Inferior parietal cortex (tissue), 1 donor: Measurements from ENCODE around the gene ATP5PB.

Experiments
- DNase-seq: peaks from one replicate; pipeline ENCODE4 v3.0.0-alpha.2; 2016; ENCODE audit errors: extremely low spot score

ATP5PB gene, protein sequence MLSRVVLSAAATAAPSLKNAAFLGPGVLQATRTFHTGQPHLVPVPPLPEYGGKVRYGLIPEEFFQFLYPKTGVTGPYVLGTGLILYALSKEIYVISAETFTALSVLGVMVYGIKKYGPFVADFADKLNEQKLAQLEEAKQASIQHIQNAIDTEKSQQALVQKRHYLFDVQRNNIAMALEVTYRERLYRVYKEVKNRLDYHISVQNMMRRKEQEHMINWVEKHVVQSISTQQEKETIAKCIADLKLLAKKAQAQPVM

DNA sequence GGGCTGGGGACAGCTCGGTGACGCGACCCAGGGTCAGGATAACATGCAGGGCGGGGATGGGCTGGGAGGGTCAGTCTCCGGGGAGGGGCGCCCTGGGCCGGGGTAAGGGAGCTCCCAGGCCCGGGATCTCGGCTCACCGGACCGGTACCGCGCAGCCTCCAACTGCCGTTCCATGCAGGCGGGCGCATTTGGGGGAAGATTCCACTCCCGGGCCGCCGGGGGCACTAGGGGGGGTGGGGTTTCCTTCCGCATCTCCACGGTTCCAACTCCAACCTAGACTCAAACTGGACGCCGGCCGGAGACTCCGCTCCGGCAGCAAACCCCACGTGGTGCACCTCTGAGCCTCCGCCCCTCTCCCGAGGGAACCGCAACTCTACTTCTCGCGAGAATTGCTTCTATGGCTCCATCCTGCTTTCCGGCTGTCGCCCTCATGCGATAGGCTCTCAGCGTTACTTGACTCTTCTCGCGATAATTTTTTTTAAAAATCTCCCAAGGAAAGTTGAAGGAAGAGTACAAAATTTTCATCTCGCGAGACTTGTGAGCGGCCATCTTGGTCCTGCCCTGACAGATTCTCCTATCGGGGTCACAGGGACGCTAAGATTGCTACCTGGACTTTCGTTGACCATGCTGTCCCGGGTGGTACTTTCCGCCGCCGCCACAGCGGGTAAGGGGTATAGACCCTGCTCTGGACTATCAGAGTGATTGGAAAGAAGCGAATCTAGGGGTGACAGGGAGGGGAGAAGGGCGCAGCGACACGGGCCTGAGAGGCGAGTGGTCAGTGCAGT is at the start of gene ATP5PB, which contains the start of gene WDR77:
Gene ATP5PB, plus strand, starts transcription at position 547 of the 785 bp plus-strand sequence. Its CDS starts 78 bp downstream, at position 625.
Gene WDR77, minus strand, starts transcription at position 339 of the 785 bp plus-strand sequence. Its CDS starts 87 bp downstream, at position 252.
- peak; percentile 100 for DNase-seq

DNA sequence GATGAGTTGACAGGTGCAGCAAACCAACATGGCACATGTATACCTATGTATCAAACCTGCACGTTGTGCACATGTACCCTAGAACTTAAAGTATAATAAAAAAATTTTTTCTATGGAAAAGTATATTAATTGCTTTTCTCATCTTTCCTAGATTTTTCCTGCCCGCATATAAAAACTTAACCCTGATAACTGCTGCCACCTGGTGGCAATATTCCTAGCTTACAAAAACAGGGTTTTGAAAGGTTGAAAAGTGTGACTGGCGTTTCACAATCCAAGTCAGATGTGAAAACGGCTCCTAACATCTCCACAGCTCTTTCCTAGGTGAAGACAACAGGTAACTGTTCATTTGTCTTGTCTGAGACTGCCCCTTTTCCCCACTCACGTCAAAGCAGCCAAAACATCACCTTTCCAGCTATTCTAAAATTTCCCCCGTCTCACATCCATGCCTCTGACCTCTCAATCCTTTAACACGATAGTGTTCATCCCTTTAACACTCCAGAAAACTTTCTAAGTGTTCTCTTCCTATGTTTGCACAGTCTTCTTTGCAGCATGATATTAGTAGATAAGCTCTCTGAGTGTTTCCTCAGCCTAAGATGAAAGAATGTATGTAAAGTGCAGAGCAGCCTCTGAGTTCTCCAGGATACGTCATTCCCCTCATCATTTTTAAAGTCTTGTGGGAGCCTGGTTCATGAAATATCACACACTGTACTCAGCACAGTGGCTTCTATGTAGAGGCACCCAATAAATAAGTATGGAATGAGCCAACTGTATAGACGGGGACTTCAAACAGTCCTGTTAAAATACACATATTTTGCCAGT is 49.3 kb upstream of the ATP5PB start:
- peak; percentile 89 for DNase-seq

DNA sequence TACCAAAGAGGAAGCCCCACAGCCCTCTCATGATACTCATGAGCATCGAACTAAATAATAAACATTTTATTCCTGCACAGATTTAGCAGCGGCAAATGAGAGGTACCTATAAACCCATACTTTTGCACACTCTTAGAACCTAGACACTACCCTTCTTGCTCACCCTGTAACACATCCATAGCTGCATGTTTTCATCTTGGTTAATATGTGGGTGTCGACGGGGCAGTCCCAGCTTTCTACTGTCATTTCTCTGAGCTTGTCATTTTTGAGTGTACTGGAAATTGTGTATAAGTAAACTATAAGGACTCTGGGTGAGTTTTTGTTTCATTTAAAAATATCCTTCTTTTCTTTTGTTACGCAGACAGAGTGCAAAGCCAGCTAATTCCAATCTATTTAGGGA is 47.2 kb upstream of the ATP5PB start:
- DNase-seq: no peak

DNA sequence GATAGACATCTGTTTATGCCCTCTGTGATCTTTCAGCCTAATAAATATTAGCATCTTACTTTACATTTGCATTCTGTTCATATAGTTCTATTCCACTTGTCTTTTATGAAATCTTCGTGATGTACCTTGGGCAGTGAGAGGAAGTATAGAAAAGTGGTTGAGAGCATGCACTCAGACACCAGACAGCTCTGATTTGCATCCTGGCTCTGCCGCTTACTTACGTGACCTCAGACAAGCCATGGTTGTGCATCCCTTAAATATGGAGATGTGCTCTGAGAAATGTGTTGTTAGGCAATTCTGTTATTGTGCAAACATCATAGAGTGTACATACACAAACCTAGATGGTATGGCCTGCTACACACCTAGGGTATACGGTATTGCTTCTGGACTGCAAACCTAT is 44.7 kb upstream of the ATP5PB start:
- DNase-seq: no peak

DNA sequence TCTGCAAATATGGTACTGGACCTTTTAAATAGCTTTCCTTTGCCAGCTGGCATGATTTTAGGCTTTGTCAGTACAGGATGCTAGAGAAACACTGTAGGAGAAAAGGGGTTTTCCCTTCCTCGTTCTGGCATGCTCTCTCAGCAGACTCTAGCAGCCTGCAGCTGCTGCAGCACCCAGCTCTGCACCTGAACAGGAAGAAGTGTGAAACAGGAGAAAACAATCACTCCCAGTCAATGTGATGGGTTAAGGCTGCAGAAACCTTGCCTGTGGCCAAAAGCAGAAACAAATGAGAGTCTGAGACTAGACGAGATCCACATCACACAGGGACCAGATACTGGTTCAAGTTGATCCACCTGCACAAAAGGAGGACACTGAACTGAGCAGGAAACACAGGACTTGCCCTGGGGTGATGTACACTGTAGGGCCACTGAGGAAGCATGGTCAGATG is 42.9 kb upstream of the ATP5PB start:
- no peak for DNase-seq

DNA sequence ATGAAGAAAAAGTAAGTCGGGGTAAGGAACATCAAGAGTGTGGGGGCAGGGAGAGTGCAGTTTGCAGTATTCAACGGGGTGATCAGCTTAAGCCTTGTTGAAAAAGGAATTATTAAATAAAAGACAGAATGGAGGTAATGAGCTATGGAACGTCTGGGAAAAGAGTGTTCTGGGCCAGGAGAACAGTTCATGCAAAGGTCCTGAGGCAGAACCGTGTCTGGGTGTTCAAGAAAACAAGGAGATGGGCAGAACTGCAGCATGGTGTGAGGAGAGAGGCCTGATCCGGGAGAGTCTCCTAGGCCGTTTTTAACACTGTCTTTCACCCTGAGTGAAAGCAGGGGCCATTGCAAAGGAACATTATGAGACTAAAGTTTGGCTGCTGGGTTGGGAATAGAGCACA is 42.0 kb upstream of the ATP5PB start:
- DNase-seq: no peak

DNA sequence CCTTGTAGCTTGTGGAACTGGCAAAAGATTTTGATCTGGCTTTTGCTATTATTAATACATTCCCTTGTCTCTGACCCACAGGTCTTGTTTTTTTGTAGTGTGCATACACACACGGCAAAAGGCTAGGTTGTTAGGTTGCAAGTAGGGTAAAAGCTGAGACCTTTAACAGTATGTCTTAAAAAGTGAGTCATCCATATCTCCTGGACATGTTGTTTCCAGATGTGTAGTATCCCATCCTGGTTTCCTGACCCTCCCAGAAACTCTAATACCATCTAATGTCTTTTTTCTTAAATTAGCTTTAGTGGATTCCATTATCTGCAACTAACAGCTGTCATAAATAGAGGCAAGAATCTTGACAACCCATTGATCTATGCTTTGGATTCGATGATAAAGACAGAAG is 36.4 kb upstream of the ATP5PB start:
- DNase-seq: no peak

DNA sequence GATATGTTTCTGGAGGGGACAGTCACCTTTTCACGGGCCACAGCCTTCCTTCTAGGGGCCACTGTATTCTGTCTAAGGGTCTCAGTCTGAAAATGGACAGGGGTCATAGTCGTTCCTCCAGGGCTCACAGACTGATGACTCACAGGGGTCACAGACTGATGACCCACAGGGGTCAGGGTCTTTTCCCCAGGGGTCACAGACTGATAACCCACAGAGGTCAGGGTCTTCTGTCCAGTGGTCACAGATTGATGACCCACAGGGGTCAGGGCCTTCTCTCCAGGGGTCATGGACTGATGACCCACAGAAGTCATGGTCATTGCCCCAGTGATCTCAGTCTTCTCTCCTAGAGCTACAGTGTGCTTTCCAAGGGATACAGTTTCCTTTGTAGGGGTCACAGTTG is 34.5 kb upstream of the ATP5PB start:
- DNase-seq: no peak

DNA sequence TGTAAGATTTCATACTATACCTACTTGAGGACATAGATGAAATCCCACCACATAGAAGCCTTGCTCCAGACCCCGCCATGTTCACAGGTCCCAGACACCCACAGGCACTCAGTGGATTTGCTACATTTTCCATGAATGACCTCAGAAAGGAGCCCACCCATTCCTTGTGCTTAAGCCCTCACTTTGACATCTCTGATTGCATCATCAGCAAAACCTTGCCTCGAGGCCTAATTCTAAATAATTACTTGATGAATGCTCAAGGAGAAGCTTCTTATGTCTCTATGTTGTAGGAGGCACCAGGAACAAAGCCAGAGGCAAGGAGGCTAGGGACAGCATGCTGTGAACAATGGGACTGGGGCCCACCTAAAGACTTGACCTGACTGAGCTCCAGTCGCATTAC is 33.8 kb upstream of the ATP5PB start:
- DNase-seq: no peak

DNA sequence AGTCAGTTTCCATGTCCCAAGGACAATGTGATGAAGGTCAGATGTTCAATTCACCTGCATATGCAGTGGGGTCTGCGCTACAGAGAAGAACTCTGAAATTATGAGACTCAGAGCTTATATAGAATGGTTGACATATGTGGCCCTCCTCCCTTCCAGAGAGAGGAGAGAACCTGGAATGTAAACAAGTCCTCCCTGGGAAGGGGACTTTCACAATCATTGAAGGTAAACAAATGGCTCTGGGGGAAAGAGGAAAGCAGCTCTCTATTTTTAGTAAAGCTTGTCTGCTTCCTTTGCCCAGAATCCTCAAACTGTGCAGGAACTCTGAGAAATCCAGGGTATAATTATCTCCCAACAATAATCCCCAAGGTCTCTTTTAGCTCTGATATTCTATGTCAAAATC is 31.5 kb upstream of the ATP5PB start:
- no peak for DNase-seq

DNA sequence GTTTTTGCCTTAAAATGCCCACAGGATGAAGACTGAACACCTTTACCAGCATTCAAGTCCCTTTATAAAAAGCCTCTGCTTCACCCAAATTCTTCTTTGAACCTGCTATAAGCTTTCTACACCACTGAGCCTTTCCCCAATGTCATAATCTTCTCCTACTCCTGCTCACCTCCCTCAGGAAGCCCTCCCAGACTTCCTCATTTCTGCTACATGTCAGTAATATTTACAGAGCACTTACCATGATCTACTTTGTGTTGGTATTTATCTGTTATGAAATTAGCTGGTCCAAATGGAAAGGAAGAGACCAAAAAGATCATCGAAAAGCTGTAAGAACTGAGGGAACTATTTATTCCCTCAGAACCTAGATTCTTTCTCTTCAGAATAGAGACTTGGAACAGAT is 30.2 kb upstream of the ATP5PB start:
- DNase-seq: no peak

DNA sequence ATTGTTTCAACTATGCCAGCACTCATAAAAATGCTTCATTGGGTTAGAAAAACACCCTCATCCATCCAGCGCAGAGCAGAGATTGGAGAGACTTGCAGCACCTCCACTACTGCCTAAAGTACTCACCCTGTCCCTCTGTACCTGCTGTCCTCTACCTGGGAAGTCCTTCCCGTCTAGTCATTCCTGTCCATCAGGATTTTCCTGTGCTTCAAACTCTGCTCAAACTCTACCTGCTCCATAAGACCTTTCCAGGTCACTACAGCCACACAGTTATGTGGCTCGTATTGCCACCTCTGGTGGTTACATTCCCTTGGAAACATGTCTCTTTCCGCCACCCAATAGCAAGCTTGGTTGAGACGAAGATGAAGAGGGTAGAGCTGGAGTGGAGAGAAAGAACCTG is 28.9 kb upstream of the ATP5PB start:
- no peak for DNase-seq

DNA sequence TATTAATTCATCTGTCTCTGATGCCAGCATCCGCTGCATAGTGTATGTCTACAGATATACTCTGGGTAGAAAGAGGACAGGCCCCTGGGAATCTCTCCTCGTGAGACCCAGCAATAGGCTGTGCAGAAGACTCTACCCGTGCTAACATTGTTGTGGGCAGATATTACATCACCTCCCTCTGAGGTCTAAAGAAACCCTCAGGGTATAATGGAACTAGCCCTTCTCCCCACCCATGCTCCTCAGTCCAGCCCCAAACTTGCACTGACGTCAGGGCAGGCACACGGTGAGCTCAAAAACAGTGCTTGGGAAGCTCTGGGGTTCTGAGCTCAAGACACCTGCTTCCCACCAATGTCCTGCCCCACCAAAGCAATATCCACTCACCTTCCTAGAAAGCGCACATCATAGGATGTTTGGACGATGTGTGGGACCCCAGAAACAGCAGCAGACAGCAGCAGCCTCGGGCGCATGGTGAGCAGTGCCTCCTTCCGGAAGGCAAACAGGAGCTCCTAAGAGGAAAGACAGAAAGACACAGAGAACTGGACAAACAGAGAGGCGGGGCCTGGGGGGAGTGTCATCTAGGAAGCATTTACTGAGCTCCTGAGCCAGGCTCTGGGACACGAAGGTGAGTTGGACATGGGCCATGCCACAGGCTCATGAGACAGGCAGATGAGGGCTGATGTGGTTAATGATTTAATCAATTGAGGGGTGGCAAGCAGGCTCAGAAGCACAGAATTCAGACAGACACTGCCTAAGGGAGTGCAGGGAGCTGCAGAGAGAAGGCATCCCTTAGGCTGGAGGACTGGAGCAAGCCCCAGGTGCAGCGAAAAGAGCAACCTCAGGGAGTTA is 26.5 kb upstream of the ATP5PB start:
- no peak for DNase-seq

DNA sequence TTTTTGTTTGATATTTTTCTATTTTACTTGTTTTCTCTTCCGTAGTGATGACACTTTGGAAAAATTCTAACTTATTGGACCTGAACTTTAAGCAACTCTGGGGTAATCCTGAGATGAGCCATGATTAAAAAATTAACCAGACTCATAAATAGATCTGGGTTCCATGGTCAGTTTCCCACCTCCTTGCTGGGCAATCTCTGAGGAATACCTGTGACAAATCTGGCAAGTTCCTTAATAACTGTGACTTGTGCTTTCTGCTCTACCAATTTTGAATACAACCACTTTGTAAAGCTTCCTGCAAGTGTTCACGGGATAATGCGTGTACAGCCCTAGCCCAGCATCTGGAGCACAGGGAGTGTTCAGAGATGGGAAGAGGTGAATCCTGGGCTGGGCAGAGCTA is 25.0 kb upstream of the ATP5PB start:
- no peak for DNase-seq

DNA sequence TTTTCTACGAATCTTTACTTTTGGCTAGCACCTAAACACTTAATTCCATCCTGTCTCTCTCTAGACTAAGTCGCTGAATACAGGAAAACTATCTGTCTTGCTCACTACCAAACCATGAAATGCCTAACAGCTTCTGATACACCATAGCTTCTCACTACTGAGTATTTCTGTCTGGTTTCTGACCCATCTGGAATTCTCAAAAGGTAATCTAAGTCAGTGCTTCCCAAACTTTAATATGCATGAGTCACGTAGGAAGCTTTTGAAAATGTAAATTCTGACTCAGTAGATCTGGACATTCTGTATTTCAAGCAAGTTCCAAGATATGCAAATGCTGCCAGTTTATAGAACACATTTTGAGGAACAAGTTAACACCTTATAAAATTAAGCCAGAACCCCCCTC is 12.5 kb upstream of the ATP5PB start:
- DNase-seq: peak; percentile 15

DNA sequence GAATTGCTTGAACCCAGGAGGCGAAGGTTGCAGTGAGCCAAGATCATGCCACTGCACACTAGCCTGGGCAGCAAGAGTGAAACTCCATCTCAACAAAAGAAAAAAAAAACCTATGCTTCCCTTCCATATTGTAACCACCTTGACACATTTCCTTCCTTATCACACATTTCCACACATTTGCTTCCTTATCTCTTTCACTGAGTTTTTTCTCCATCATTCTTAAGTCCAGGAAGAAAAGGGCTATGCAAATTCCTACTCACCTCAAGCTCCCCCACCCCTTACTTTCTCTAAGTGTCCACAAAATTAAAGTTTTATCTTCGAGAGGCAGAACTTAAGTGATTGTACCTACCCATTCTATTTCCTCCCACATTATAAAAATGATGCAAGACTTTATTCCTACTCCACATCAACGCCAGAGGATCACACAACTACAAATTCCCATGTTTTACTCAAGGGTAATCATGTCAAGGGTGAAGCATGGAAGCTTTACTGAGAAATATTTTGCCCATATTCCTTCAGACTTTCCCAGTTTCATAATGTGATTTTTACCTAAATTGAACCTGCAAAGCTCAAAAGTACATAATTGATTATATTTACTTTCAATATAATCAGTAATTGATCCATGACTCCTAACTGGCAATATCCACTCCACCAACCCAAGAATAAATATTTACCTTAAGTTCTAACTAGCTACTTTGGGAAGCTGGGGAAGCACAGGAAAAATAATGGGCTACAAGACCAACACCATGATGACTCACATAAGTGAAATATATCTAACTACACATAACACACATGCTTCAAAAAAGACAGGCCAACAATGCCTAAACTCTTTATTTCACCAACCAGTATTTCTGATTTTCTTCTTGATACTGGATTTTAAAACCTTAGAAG is 9.6 kb upstream of the ATP5PB start:
- no peak for DNase-seq

DNA sequence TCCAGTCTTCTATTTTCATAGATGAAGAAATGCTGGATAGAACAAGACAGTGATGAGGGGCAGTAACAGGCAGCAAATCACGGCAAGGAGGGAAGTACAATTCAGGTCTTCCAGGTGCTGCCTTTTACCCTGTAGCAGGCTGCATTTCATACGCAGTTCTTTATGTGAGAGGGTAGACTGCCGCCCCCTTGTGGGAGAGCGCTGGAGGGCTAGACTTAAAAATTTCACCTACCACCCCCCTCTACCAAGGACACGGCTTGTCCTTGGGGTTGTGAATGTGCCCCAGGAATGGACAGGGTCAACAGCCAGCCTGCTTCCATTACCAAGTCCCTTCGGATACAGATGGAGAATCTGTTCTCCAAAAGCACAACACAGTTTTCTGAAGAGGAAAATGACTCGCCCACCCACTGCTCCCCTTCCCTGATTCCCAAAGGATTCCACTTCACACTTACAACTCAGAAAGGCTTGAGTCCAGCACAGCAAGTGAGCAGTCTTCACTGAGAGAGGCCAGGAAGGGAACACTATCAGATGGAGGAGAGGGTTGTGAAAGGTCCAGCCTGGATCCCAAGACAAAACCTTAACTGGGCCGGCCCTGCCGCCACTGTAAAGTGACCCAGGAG is 7.6 kb upstream of the ATP5PB start:
- DNase-seq: no peak

DNA sequence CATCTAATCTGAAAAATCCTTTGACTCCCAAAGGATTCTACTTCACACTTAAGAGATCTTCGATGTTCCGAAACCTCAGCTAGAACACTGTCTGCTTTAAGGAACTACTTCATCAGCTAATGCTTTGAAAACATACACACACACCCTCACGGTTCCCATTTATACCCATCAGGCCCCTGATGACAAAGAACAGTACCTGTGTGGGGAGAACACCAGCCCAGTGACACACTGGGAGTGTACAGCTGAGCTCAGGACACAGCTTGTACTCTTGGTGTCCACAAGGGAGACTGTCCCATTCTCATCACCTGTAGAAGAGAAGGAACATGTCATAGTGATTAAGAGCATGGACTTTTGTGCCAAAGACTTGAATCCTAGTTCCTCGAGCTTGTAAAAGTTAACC is 6.8 kb upstream of the ATP5PB start:
- no peak for DNase-seq

DNA sequence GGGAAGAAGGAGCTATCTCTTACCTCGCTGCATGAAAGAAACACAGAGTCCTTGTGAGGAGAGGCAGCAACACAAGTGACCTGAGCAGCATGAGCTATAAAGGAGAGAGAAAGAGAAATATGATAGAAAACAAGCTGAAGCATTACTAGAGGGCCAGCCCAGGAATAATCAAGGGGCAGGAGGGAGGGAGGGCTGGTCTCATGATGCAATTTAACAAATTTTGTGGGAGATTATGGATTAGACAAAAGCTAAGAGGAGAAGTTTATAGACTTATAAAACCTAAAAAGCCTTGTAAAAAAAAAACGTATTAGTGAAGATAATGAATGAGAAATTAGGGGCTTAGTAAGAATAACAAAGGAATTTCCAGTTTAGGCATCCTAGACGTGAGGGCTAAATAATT is 5.2 kb upstream of the ATP5PB start:
- no peak for DNase-seq

DNA sequence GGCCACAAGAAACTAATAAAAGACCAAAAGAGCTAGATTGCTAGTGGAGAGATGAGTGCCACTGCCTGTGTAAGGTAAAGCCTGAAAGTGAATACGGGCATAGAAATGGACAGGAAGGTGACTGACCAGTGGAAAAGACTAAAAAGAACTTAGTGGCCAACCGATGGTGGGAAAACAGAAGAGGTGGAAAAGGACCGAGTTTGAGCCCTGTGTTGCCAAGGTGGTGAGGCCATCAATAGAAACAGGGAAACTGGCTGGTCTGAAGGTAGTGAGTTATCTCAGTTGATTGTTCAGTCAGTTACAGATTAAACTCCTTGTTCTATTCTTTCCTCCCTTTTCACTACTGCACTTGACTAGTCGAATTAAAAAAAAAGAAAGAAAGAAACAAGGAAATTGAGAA is 2.7 kb upstream of the ATP5PB start:
- no peak for DNase-seq
